Fibroblast of skin of left quadriceps (primary cell): ENCODE data around the gene FLRT1.

Source experiments
- DNase-seq, 2 experiments: peaks; one replicate each; pipeline ENCODE4 v3.0.0-alpha.2; 2013; ENCODE audit warnings: low read depth in 2 of 2

FLRT1 gene, protein sequence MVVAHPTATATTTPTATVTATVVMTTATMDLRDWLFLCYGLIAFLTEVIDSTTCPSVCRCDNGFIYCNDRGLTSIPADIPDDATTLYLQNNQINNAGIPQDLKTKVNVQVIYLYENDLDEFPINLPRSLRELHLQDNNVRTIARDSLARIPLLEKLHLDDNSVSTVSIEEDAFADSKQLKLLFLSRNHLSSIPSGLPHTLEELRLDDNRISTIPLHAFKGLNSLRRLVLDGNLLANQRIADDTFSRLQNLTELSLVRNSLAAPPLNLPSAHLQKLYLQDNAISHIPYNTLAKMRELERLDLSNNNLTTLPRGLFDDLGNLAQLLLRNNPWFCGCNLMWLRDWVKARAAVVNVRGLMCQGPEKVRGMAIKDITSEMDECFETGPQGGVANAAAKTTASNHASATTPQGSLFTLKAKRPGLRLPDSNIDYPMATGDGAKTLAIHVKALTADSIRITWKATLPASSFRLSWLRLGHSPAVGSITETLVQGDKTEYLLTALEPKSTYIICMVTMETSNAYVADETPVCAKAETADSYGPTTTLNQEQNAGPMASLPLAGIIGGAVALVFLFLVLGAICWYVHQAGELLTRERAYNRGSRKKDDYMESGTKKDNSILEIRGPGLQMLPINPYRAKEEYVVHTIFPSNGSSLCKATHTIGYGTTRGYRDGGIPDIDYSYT

DNA sequence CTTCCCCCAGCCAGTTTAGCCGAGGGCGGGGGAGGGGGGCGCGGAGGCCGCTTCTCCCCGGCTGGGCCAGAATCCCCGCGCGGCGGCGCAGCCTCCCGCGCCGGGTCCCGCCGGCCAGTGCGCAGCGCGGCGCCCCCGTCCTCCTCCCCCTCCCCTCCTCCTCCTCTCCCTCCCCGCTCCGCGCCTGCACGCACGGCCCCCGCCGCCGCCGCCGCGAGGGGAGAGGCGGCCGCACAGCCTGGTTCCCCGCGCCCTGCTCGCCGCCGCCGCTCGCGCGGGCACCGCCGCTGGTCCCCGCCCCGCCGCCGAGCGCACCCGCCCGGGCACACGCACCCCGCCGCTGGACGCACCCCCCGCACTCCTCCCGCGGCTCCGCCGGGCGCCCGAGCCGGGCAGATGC lies at the start of gene FLRT1:
FLRT1 (plus strand) TSS at position 356 of the 400 bp plus-strand sequence. CDS start 80,337 bp downstream, outside the sequence.
- DNase-seq = no peak

DNA sequence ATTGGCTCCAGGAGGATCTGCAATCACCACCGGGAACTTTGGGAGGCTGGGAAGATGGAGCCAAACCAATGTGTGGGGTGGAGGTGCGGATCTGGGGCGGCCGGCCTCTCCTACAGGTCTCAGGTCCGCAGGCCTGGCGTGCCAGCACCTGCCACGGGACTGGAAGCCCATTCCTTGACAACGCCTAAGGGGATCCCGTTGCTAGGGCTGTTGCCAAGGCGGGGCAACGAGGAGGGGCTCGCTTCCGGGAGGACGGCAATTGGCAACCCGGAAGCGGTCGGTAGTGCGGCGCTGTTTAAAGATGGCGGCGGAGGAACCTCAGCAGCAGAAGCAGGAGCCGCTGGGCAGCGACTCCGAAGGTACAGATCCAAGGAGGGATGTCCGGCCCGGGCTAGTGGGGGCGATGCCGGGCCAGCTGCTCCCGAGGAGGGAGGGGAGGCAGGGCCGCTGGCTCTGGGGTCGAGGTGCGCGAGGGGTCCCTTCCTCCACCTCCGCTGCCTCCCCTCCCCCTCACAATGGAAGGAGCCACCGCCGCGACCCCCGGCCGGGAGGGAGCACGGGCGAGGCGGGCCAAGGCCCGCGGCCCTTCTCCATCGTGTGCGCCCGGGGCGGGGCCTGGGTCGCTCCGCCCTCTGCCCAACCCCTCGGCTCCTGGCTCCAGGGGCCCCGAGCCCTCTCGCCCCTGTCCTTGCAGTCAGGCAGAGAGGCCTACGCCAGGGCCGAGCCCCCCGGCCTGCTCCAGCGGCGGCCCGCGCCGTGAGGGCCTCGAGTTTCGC lies 49.4 kb upstream of the FLRT1 start, which contains the start of gene OTUB1:
OTUB1 (plus strand) TSS at position 283 of the 776 bp plus-strand sequence; CDS start at position 302, 19 bp downstream.
- DNase-seq = peak; percentile 62 to 68

DNA sequence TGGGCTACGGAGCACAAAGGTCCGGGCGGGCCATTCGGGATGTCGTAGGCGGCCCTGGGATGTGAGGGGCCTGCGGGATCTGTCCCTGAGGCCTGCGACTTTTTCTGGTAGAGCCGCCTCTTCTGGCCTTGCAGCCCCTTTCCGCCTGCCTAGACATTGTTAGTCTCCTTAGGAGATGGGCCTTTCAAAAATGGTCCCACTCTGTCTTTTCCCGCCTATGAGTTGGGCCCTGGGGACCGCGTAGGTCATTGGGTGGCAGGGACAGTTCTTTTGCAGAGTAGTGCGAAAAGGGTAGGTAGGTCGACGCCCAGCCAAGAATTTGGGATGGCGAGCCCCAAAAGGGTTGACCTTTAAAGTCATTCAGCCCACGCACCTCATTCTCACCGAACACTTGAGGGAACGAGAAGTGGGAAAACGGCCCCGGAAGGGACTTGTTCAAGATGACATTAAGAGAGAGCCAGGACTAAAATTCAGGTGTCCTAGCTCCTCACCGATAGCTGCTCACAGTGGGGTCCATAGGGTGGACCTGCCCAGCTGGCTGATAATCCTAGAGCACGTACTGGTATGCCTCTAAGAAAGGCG lies 48.7 kb upstream of the FLRT1 start:
- no peak for DNase-seq

DNA sequence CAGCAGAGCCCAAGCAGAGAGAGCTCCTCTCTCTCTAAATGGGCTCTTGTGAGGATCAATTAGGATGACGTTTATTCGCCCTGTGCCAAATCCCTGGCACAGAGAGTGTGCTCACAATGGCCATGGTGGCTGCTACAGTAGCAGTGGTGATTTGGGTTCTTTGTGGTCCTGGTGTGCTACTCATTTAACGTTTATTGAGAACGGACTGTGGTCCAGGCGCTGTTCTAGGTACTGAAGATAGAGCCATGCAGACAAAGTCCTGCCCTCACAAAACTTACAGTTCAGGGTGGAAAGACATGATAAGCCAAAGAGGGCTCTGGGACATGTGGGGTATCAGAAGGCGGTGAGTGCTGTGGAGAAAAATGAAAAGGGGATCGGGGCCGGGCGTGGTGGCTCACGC lies 44.2 kb upstream of the FLRT1 start:
- no peak for DNase-seq

DNA sequence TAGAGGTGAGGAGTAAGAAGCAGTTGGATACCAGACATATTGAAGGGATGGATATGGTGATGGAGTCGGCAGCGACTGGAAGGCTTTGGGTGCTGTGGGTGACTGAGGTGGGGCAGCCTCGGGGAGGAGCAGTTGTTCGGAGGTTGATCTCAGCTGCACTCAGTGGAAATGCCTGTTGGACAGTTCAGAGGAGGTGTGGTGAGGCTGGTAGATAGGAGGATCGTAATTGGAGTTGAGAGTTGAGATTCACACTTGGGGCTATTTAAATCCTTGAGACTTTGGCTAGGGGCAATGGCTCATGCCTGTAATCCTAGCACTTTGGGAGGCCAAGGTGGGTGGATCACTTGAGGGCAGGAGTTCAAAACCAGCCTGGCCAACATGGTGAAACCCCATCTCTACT lies 42.6 kb upstream of the FLRT1 start:
- no peak for DNase-seq

DNA sequence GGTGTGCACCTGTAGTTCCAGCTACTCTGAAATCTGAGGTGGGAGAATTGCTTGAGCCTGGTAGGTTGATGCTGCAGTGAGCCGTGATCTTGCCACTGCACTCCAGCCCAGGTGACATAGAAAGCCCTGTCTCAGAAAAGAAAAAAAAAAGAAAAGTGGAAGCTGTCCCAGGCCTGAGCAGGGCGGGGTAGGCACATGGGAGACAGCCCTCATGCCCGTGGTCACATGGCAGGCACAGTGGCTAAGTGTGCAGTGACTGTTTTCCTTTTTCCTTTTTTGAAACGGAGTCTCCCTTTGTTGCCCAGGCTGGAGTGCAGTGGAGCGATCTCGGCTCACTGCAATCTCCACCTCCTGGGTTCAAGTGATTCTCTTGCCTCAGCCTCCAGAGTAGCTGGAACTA lies 41.7 kb upstream of the FLRT1 start:
- no peak for DNase-seq

DNA sequence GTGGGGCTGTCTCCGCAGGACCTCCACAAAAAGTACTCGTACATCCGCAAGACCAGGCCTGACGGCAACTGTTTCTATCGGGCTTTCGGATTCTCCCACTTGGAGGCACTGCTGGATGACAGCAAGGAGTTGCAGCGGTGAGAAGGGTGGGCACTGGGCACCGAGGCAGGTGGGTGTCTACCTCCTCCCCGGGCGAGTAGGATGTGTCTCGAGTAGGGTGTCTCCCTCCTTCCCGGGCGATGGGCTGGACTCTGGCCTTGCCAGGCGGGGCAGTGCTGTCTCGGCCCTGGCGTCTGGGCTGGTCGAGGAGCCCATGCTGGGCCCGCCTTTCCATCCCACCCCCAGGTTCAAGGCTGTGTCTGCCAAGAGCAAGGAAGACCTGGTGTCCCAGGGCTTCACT lies 39.2 kb upstream of the FLRT1 start:
- no peak for DNase-seq

DNA sequence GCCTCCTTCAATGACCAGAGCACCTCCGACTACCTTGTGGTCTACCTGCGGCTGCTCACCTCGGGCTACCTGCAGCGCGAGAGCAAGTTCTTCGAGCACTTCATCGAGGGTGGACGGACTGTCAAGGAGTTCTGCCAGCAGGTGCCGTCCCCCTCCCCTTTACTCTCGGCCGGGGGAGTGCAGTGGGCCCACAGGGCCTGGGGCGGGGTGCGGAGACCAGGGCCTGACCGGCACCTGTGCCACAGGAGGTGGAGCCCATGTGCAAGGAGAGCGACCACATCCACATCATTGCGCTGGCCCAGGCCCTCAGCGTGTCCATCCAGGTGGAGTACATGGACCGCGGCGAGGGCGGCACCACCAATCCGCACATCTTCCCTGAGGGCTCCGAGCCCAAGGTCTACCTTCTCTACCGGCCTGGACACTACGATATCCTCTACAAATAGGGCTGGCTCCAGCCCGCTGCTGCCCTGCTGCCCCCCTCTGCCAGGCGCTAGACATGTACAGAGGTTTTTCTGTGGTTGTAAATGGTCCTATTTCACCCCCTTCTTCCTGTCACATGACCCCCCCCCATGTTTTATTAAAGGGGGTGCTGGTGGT lies 38.5 kb upstream of the FLRT1 start:
- DNase-seq = no peak

DNA sequence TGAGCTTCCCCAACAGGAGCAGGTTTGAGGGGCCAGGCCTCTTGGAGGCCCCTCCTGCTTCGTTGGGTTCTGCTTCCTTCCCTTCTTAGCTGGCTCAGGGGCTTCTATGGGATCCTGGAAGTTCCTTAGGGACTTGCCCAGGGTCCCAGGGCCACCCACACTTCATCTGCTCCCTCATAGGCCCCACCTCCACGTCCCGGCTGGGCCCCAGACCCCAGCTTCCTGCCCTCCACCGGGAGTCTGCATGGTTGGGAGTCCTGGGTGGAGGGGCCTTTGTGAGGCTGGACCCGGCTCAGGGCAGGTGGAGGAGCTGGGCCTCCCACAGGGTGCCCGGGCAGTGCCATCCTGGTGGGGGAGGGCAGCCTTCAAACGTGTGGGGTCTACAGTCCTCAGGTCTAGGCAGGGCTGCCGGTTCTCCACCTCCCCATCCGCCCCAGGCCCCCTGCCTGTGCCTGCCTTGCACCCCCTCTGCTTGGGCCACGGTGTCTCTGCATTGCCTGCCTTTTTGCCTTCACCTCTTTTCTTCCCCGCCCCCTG lies 37.9 kb upstream of the FLRT1 start:
- no peak for DNase-seq

DNA sequence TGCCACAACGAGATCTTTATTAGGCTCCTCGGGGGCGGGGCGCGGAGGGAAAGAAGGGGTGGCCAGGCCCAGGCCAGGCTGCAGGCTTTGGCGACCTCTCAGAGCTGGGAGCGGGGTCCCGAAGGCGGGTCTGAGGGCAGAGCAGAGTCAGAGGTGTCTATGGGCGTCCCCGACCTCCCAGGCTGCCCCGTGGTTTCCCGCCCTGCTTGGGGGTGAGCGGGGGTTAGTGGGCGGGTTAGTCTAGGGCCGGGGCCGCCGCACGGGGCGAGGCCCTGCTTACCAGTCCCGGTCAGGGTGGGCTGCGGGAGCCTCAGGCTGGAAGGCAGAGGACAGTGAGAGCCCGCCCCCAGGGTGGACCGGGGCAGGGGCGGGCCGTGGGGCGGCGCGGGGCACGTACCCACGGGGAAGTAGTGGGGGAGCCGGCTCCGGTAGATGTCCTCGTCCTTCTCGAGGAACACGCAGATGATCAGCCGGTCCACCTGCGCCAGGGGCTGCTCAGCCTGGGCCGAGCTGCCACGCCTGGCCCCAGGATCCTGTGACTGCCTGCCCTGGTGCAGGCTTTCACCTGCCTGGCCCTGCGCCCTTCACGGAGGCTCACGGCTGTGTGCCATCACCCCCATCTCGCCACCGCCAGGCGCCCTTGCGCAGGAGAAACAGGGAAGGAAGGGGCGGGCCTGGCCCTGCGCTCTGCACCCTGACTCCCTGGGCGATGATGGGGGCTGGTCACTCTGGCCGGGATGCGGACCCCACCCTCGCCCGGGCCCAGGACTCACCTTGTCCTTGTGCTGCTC lies 37.0 kb upstream of the FLRT1 start:
- no peak for DNase-seq

DNA sequence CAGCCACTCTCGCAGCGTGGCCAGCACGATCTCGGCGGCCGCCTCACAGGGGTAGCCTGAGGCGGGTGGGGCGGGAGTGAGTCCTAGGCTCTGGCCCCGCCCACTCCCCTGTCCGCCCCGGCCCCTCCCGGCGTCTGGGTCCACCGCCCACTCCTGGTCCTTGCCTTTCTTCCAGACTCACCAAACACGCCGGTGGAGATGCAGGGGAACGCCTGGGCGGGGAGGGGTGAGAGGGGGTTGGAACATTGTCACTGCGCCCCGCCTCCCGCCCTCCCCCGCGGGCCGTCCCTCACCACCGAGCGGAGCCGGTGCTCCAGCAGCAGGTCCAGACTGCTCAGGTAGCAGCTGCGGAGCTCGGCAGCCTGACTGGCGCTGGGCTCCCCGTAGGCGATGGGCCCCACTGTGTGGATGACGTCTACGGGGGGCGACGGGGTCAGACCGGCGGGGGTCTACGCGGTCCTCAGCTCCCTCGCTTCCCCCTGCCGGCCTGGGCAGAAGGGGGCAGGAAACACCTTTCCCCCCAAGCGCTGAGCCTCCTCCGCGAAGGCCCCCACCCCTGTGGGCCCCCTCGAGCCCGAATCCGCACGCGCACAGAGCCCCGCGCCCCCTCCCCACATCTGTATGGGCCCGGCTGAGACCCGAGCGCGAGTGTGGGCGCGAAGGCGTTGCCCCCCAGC lies 36.2 kb upstream of the FLRT1 start:
- DNase-seq = no peak

DNA sequence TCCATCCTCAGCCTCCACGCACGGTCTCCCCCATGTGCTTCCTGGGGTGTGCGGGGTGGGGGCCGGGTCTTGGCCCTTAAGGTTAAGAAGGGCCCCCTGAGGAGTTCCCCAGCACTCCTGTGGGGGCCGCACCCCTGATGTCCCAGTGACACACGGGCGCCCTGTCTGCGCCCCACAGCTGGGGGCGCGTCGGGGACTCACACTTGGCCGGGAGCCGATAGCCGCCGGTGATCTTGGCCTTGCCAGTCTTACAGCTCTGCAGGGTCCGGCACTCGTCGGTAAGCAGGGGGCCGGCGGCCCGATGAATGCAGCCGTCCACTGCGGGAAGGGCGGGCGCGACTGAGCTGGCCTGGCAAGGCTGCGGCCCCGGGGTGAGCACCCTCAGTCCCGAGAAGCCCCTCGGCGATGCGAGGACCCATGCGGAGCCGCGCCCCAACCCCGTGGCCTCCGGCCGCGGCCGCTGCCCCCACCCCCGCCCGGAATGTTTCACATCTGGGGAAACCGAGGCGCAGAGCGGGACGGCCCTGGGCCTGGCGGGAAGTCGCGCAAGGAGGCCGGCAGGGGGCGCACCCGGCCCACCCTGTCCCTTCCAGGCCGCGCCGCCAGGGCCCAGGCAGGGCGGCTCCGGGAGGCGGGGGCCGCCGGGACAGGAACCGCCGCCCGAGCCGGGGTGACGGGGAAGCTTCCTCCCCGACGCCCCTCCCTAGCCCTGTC lies 35.5 kb upstream of the FLRT1 start:
- DNase-seq = peak; percentile 27 to 44

DNA sequence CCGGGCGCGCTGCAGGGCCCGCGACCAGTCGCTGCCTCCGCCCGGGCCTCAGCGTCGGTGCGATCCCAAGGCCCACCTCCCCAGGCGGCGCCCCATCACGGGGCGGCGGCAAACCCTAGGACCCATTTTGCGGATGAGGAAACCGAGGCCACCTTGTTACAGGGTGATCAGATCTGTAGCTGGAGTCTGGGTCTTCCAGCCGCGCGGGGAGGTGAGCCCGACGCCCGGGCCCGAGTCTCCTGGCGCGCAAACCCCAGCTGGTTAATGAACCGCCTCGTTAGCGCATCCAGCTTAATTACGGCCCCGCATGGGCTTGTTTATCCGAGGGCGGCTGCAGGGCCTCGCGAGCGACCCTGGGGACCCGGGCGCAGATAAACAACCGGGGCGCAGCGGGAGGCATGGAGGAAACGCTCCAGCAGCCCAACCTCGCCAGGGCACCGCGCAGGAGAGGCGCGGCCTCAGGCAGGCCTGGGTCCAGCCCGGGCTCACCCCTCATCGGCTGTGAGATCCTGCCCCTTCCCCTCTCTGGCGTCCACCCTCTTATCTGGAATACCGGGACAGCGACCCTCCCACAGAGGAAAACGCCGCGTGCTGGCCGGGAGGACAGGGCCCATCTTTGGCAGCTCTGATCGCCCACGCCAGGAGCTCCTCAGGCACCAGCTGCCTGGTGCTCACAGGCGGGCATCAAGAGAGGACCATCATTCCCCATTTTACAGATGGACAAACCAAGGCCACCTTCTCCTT lies 34.8 kb upstream of the FLRT1 start:
- DNase-seq = no peak

DNA sequence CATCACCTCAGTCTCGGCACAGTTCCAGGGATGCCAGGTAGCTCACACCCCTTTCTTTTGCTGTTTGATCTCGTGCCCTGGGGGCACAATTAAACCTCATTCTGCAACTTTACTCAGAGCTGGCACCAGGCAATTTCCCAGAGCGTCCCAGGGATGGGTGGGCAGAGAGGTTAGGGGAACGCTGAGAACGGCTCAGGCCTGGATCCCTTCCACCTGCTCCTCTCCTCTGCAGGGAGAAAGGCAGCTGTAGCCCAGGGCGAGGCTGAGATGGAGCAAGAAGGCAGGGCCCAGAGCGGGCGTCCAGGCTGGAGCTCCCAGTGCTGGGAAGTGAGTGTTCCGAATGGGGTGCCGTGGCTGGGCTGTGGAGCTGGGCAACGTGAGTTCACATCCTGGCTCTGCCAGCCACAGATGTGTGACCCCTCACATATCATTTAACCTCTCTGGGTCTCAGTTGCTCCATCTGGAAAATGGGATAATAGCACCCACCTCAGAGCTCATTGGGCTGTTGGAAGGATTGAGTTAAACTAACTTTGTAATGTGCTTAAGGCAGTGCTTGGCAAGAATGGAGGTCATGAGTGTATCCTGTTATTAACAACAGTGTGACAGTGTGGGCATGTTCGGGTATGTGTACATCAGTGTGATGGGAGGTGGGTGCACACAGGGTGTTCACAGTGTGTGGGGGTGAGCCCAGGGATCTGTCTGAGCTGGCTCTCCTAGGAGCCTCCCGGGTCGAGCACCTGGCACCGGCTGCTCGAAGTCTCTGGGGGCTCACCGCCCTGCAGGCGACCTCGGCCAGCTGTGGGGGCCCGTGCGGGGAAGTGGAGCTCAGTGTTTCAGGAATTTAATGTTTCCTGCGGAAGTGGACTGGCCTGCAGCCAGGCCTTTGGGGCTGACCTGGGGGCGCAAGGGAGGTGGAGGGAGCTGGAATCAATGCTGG lies 34.0 kb upstream of the FLRT1 start:
- no peak for DNase-seq

DNA sequence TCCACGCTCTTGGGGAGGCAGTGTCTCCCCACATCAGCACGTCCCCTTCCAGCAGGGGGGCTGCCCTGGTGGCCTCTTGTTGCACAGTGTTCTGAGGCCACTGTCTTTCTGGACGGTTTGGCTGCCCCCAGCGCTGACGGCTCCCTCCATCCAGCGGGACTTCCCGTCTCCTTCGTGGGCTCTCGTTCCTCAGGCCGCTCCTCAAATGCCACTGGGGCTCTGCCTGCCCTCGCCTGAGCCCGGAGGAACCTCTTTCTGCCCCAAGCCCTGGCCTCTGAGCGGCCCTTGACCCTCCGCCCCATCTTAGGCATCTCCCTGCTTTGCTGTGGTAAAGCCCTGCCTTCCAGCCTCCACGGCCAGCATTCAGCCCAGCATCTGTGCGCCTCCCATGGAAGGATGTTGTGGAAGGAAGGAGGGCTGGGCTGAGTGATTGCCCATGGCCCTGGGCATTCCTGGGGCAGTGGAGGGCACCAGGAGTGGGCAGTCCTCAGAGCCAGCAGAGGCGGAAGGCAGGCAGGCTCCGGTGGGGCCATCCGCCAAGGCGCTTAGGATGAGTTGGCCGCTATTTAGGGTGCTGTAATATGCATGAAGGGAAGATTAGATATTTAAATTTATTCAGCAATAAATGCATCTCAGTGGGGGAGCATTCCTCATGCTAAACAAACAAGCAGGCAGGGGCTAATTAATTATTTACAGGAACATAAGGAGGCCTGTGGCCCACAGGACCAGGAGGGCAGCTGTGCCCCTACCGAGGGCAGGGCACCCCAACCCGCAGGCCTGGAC lies 31.7 kb upstream of the FLRT1 start:
- no peak for DNase-seq

DNA sequence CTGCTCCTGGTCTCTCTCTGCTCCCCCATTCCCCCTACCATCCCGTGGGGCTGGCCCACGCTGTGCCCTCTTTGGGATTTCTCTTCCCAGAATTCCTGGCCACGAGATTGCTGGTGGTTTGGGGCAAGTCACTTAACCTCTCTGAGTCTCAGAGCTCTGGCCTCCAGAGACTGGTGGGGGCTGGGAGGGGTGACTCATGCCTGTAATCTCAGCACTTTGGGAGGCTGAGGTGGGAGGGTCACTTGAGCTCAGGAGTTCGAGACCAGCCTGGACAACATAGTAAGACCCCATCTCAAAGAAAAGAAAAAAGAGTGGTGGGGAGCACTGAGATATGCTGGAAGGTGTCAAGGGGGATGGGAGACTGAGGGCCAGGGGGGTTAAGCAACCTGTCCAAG lies 31.1 kb upstream of the FLRT1 start:
- no peak for DNase-seq

DNA sequence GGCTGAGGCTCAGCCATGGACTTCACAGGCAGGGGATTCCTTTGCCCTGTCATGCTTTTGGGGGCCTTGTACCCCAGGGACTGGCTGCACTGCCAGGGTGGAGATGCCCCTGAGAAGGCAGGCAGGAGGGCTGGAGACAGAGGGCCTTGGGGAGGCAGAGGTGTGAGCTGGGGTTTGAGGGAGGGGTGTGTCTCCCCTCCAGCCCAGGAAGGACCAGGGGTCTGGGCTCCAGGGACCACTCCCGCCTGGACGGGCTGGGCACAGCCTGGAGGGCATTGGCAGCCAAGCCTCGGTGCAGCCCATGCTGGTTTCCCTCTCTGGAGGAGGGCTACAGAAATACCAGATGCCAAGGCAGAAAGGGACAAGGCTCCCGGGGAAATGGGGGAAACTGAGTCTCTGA lies 30.0 kb upstream of the FLRT1 start:
- no peak for DNase-seq
